Activated CD4-positive, CD25-positive, alpha-beta regulatory T cell treated with anti-CD3 and anti-CD28 coated beads, Interleukin-2, amount 50 U/mL, for 72 hours (primary cell): Measurements from ENCODE around the gene FKBP1A.

ENCODE experiments used
- DNase-seq: peaks from one replicate; pipeline ENCODE4 v3.0.0; 2021

FKBP1A gene

DNA sequence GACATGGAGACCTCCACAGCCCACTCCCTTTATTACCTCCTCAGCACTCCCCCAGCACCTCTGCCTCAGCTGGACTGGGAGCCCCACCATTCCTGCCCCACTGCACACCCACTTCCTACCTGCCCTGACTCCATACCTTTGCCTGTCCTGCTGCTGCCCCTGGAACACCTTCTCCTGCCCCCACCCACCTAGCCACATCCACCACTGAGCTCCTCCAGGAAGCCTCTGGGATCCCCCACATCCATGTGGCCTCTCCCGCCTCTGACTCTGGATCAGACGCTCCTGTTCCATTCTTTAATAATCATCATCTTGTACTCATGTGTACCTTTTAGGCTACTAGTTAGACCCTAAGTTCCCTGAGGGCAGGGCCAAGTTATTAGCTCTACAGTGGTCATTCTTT, 61.8 kb downstream of the FKBP1A start:
- DNase-seq, result no peak

DNA sequence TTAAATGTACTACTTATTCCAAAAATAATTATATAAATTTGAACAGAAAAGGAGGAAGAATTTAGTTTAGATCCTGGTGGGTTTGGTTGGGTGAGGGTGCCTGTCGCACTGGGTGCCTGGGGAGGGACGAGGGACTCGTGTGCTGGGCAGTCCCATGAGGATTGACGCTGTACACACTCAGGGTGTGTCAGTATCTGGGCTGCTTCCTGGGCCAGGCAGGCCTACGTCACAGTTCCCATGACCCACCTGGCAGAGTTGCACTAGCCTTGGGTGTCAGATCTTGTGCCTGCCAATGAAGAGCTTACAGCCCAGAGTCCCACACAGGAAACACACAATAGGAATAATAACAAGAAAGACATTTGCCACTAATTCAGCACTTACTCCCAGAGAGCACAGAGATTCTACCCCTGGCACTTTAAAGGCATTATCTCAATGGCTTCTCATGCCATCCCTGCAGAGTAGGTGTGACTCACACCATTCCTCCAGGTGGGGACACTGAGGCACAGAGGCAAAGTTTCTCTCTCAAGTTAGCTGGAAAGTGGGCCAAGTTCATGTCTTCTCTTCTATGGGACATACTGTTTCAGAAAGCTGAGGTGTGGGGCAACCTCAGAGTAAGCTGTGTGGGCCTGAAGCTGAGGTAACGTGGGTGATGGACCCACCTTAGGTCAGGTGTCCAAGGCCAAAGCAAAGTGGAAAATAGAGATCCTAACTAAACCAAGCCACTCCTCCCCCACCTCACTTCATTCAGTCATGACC, 62.6 kb downstream of the FKBP1A start:
- DNase-seq, result no peak

DNA sequence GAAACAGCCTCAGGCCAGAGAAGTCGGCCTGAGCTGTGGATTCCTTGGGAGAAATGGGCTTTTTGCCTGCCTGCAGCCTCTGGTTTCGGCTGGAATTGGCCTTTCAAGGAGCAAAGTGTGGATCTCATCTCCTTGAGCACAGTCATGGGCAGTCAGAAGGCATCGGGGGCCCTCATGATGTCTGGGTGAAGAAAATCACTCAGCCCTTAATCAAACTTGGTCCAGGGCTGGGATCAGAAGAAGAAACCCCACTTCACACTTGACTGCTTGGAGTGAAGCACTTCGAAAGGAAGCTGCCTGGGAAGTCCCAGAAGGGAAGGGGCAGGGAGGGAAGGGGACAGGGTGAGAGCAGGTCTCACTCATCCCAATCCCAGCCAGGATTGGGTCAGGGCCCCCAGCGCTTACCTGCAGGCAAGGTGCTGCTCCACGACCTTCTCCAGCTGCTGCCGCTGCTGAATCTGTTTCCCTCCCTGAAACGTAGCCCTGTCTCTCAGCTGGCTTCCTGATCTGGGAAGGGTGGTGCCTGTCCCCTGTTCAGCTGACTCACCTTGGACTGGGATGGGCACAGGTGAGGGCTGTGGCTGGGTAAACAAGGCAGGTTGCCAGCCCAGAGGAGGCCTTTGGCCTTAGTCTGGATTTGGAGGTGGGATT, 64.0 kb downstream of the FKBP1A start, which contains the start of gene SDCBP2:
Gene SDCBP2, minus strand, starts transcription at position 460 of the 651 bp plus-strand sequence. CDS start 8,723 bp downstream, outside the sequence.
- DNase-seq, result no peak

- no peak for DNase-seq
Measured at GRCh38 chr20:1327827-1328679, 64.8 kb downstream of the FKBP1A start.

DNA sequence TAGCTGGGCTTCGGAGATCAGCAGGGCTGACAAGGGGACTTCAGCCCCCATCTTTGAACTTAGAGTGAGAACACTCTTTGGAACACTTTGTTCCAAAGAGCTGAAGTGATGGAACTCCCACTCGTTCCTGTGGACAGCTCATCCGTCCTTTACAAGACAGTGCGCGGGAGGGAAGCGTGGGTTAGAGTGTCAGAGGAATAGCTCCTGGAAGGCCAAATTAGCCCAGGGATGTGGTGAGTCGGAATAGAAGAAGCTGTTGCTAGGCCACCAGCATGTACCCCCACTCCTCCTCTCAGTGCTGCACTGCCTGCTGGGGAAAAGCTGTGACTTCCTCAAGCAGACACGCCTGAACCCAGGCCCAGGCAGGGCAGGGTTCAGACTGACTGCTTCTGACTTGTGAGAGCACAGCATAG, 65.6 kb downstream of the FKBP1A start:
- no peak for DNase-seq

DNA sequence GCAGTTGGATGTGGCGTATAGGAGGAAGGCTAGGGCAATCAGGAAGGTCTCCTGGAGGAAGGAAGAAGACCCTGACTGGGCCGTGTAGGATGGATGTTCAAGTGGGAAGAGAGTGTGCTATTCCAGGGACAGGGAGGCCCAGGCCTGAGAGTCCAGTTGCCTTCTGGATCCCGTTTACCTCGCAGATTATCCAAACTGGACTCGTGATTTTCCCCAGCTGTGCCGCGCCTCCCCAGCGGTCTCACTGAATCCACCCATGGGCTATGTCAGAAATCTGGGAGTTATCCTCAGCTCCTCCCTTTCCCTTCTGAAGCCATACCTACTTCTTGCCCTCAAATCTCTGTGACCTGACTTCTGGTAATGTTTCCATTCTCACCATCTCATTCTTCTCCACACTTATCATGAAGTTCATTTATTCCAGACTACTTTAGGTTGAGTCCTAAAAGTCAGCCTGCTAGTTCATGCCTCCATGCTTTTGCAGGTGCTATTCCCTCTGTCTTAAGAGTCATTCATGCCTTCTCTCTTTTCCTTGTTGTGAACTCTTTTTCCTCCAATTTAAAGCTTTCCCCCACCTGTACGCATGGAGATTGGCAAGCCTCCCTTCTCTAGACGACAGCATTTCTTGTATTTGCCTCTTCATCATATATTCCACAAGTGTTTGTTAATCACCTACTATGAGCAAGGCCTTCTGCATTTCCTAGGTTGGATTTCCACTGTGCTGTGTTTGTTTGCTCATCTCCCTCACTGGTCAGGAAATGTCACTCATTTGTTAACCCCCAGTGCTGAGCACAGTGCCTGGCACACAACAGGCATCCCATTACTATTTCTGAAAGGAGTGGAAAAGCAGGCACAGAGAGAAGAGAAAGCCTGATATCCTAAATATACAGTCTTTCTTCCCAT, 66.6 kb downstream of the FKBP1A start:
- DNase-seq, result no peak

DNA sequence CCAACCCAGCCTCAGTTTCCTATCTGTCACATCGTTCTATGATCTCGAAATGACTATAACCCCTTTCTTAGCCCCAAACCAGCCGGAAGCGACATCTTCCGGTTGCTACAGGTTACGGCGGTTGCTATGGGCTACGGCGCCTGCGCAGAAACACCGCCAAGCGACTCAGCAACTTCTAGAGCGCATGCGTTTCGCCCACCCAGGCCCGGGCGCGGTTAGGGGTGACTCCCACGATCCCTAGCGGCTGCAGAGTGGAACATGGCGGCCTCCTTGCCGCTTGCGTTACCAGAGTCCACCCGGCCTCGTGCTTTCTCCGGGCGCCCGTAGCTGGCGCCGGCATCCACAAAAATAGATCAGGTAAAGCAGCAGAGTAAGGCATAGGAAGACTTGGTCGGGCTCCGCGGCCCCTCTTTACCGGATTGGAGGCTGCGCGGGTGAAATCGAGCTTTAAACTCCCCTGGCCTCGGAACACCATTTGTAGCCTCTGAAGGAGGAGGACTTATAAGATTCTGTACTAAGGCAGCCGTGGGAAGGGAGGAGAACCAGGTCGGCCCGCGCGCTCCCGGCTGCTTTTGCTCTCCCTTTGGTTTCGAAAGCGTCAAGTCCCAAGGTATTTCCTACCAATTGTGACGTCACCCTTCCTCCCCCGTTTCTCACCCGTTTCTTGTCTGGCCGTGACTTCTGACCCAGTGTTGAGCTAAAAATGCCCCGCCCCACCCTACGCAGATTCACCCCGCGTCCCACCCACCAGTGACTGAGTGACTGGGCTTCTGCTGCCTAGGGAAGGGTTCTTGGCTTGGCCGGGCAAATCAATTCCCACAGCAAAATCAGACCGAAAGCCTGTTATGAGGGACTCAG, 67.5 kb downstream of the FKBP1A start:
- DNase-seq, result peak; percentile 99

- no peak for DNase-seq
Measured at GRCh38 chr20:1324598-1325172, 68.2 kb downstream of the FKBP1A start.

DNA sequence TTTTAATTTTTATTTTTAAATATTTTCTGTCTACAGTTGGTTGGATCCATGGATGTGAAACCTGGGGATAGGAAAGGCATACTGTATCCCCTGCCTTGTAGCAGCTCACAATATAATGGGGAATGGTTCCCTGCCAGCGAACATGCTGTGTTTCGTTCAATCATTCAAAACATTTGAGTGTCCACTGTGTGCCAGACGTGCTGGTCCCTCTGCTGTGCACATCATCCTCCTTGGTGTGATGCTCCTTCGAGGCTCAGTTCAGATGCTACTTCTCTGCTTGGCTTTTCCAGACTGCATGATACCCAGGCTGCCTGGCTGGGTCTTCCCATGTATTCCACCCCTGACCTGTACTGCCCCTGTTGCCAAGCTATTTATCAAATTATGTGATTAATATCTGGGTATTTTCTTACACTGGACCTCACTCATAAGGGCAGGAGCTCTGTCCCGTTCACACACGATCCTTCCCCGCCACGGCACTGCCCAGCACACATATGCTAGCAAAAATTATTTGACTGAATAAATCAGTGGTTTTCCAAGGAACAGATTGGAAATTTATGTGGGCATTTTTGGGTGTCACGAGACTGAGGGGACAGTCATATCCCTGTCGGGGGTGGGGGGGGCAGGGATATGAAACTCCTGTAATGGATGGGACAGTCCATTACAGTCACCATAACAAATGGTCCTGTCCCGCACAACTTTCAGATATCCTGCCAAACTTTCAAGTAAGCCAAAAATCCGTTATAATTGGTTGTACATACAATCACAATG, 68.8 kb downstream of the FKBP1A start:
- peak; percentile 22 for DNase-seq

DNA sequence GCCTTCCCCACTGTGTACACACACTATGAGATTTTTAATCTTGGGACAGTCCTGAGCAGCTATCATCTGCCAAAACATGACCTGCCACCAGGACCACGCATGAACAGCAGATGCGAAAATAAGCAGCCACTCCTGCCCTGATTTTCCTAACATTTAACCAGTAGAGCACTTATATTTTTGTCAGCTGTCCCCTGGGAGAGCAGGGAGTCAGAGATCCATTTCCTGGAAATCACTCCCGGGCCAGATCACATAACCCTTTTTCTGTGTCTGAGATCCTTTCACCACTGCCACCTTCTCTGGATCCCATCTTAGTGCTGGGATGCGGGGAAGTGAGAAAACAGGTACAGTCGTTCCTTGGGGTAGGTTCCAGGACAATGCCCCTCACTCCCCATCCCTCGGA, 69.6 kb downstream of the FKBP1A start:
- no peak for DNase-seq

DNA sequence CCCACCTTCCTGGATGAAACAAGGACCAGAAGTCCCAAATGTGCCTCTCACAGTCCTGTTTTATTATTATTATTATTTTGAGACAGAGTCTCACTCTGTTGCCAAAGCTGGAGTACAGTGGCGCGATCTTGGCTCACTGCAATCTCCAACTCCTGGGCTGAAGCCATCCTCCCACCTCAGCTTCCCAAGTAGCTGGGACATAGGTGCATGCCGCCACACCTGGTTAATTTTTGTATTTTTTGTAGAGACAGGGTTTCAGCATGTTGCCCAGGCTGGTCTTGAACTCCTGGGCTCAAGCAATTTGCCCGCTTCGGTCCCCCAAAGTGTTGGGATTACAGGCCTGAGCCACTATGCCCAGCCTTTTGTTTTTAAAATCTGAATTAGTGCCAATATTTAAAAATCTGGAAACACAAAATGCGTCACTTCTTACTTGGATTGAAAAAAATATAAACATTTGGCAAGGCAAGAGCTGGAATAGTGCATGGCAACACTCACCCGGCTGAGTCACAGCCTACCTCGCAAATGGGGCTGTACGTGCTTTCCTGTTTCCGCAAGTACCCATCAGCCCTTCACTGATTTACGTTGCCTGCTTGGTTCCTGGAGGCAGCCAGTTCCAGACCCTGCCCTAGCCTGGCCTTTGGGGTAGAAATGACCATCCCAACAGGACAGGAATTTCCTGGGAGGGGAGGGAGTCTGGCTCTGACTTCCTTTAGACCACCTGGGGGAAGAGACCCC, 70.2 kb downstream of the FKBP1A start:
- DNase-seq, result peak; percentile 21

- DNase-seq, result no peak
Measured at GRCh38 chr20:1321654-1321939, 71.3 kb downstream of the FKBP1A start.

DNA sequence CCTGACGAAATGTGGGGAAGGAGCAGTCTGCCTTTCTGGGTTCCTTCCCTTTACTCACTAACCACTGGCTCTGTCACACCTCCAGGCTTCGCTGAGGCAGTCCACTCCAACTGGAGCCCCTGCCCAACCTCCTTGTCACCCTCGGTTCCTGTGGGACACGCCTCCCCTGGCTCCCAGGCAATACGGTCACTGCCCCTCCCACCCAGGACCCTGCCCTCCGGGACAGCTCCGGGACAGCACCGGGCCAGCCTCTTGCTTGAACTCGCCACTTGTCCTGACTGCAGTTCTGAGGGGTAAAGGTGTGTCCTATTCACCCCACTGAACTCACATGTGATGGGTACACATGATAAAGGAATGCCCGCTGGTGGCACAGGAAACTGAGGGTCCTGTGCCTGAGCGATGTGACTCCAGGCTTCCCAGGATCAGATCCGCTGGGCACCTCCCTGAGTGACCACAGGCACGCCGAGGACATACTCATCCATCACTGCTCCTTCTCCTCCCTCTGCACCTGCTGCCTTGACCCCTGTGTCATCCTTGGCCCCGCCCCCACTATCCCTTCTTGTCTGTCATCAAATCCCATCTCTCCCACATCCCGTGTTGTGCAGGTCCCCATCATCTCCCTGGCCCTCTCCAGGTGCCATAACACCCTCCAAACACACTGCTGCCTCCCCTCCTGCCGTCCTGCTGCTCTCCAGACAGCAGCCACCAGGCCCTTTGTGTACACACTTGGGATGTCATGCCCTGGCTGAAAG, 71.8 kb downstream of the FKBP1A start:
- DNase-seq, result no peak

- DNase-seq, result no peak
Measured at GRCh38 chr20:1320016-1320415, 72.8 kb downstream of the FKBP1A start.

DNA sequence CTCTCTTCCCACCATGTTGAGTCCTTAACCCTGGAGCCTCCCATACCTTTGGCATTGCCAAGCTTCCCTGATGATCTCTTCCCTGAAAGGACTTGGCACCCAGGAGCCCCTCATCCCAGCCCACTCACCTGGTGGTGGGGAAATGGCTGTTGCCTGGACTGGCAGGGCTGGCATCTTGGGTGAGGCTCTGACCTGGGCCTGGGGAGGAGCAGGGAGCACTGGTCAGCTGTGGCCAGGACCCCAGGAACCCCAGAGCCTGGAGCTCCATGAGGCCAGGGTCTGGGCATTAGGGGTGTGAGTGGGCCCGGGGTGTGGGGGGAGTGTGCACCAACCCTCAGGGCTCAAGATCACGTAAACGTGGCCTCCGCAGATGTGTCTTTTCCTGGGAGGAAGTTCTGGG, 73.4 kb downstream of the FKBP1A start:
- no peak for DNase-seq

- DNase-seq, result no peak
Measured at GRCh38 chr20:1319051-1319450, 73.8 kb downstream of the FKBP1A start.
